ENCODE data around the gene ADSS1.

The ADSS1 gene

DNA sequence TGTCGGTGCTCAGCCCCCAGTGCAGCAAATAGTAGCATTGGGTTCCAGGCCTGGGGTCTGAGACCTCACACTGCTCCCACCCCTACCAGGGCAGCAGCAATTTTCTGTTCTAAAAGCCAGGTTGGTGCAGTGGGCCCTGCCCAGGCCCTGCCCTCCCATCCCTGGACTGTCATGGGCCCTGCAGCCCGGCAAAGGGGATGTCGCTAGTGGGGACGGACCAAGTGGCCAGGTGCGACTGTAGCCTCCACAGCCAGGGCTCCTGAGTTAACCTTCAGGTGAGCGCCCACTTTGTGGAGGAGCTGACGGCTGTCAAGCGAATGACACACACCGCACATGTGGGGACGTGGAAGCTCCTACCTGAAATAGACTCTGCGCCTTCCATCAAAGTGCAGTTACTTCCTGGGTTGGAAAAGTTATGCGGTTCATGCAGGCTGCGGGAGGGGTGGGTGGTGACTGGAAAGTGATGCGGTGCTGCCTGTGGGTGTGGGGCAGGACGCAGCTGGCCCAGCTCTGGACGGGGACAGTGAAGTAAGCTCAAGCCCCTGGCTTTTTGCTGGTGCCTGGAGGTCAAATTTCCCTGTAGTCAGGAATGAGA lies 33.1 kb upstream of the ADSS1 start:
- Histone ChIP-seq H3K27ac (ENCODE audit: low read depth, low read length, poor library complexity, severe bottlenecking) (no peak overlapping the region), H3K9ac (ENCODE audit: low read length) (no peak overlapping the region), H3F3A (ENCODE audit: insufficient read depth, low read length) (no peaks in the 10 kb centered on the region), H4K20me1 (ENCODE audit: insufficient read depth, low read length) (no peaks in the 10 kb centered on the region), H3K27me3 (ENCODE audit: insufficient read depth, low read length) (0 out of 2 replicates have a peak, but pooled peaks cover 11% of the 10 kb centered on the region), H3K79me2 (ENCODE audit: insufficient read depth, low read length) (no peaks in the 10 kb centered on the region), H2AFZ (ENCODE audit: low read length) (no peak overlapping the region), H3K36me3 (ENCODE audit: insufficient read depth, low read length) (no peaks in the 10 kb centered on the region), H3K4me3 (ENCODE audit: low read depth, low read length, poor library complexity, severe bottlenecking) (no peak overlapping the region), H3K4me1 (ENCODE audit: insufficient read depth, low read length, severe bottlenecking) (peaks cover 14% of the 10 kb centered on the region), H3K9me3 (ENCODE audit: low read length) (no peaks in the 10 kb centered on the region), H3K9me2 (ENCODE audit: low read depth, low read length) (no peaks in the 10 kb centered on the region), H3K4me2 (ENCODE audit: low read length) (peak overlapping the region; percentile 92; the same call in 1 of the 2 replicates)
- TF ChIP-seq EZH2 (IDR thresholded peaks at IDR 0.05; ENCODE audit: borderline replicate concordance, low read length): no peak
- TF ChIP-seq, protein P1, sequence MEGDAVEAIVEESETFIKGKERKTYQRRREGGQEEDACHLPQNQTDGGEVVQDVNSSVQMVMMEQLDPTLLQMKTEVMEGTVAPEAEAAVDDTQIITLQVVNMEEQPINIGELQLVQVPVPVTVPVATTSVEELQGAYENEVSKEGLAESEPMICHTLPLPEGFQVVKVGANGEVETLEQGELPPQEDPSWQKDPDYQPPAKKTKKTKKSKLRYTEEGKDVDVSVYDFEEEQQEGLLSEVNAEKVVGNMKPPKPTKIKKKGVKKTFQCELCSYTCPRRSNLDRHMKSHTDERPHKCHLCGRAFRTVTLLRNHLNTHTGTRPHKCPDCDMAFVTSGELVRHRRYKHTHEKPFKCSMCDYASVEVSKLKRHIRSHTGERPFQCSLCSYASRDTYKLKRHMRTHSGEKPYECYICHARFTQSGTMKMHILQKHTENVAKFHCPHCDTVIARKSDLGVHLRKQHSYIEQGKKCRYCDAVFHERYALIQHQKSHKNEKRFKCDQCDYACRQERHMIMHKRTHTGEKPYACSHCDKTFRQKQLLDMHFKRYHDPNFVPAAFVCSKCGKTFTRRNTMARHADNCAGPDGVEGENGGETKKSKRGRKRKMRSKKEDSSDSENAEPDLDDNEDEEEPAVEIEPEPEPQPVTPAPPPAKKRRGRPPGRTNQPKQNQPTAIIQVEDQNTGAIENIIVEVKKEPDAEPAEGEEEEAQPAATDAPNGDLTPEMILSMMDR (IDR thresholded peaks at IDR 0.05; ENCODE audit: low read length): no peak

- Histone ChIP-seq H3K9me3 (ENCODE audit: low read length) (no peaks in the 10 kb centered on the region), H3K27ac (ENCODE audit: low read depth, low read length, poor library complexity, severe bottlenecking) (no peak overlapping the region), H3K4me2 (ENCODE audit: low read length) (no peak overlapping the region), H3K9me2 (ENCODE audit: low read depth, low read length) (no peaks in the 10 kb centered on the region), H3K9ac (ENCODE audit: low read length) (no peak overlapping the region), H3K79me2 (ENCODE audit: insufficient read depth, low read length) (no peaks in the 10 kb centered on the region), H4K20me1 (ENCODE audit: insufficient read depth, low read length) (no peaks in the 10 kb centered on the region), H3K27me3 (ENCODE audit: insufficient read depth, low read length) (0 out of 2 replicates have a peak, but pooled peaks cover 15% of the 10 kb centered on the region), H3K4me3 (ENCODE audit: low read depth, low read length, poor library complexity, severe bottlenecking) (no peak overlapping the region), H3K36me3 (ENCODE audit: insufficient read depth, low read length) (no peaks in the 10 kb centered on the region), H3F3A (ENCODE audit: insufficient read depth, low read length) (no peaks in the 10 kb centered on the region), H3K4me1 (ENCODE audit: insufficient read depth, low read length, severe bottlenecking) (peaks cover 14% of the 10 kb centered on the region), H2AFZ (ENCODE audit: low read length) (no peak overlapping the region)
- TF ChIP-seq, protein P1 (IDR thresholded peaks at IDR 0.05; ENCODE audit: low read length): no peak
- TF ChIP-seq EZH2 (IDR thresholded peaks at IDR 0.05; ENCODE audit: borderline replicate concordance, low read length): no peak
Observed at GRCh38 chr14:104691546-104692260, 32.3 kb upstream of the ADSS1 start.

DNA sequence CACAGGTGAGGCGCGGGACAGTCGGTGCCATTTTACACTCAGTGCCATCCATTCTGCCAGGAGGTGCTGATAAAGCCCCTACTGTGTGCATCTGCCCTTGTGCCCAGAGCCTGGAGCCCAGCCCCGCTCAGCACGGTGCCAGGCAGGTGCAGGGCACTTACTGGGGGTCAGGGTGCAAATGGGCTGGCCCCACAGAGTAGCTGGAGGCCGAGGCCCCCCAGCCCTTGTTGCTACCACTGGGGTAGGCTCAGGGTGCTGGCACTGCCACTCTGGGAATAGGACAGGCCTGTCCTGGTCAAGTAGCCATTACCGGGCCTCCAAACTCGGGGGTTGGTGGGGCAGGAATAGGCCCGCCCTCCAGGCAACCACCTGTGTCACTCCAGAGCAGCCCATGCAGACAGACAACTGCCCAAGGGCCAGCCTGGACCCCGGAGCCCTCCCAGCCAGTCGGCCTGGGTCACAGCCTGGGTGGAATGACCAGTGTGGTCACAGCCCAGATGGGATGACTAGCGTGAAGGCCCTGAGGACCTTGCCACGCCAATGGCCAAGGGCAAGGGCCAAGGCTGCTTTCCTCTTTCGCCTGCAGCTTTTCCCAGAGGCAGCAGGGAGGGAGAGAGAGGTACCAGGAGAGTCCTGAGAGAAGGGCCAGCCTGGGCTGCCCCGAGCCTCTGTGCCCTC lies 31.6 kb upstream of the ADSS1 start:
- H3K27me3 ChIP-seq (ENCODE audit: insufficient read depth, low read length): 0 out of 2 replicates have a peak, but pooled peaks cover 15% of the 10 kb centered on the region
- no peak overlapping the region for H3K9ac ChIP-seq (ENCODE audit: low read length)
- no peaks in the 10 kb centered on the region for H3K79me2 ChIP-seq (ENCODE audit: insufficient read depth, low read length)
- H3K4me1 ChIP-seq (ENCODE audit: insufficient read depth, low read length, severe bottlenecking): peaks cover 14% of the 10 kb centered on the region
- H2AFZ ChIP-seq (ENCODE audit: low read length): no peak overlapping the region
- no peaks in the 10 kb centered on the region for H3K36me3 ChIP-seq (ENCODE audit: insufficient read depth, low read length)
- no peak overlapping the region for H3K27ac ChIP-seq (ENCODE audit: low read depth, low read length, poor library complexity, severe bottlenecking)
- H3K4me2 ChIP-seq (ENCODE audit: low read length): no peak overlapping the region
- no peak overlapping the region for H3K4me3 ChIP-seq (ENCODE audit: low read depth, low read length, poor library complexity, severe bottlenecking)
- H3K9me3 ChIP-seq (ENCODE audit: low read length): no peaks in the 10 kb centered on the region
- no peaks in the 10 kb centered on the region for H3K9me2 ChIP-seq (ENCODE audit: low read depth, low read length)
- no peaks in the 10 kb centered on the region for H4K20me1 ChIP-seq (ENCODE audit: insufficient read depth, low read length)
- no peaks in the 10 kb centered on the region for H3F3A ChIP-seq (ENCODE audit: insufficient read depth, low read length)
- no peak for TF ChIP-seq EZH2 (IDR thresholded peaks at IDR 0.05; ENCODE audit: borderline replicate concordance, low read length)
- TF ChIP-seq, protein P1 (IDR thresholded peaks at IDR 0.05; ENCODE audit: low read length): no peak
